GM12873 (cell line): ENCODE results near the gene TWIST2.
A peak's percentile ranks its signal among the peaks of the same experiment; 100 is the strongest.

ENCODE experiments used
- TF ChIP-seq, protein P1 (sequence below): IDR thresholded peaks from 2 replicates; pipeline ENCODE4 v1.5.1; 2012; ENCODE audit warnings: low read depth, mild to moderate bottlenecking, moderate library complexity, low read length, control low read depth; ENCODE audit not compliant: insufficient read depth; ENCODE audit errors: missing control alignments

The TWIST2 gene

DNA sequence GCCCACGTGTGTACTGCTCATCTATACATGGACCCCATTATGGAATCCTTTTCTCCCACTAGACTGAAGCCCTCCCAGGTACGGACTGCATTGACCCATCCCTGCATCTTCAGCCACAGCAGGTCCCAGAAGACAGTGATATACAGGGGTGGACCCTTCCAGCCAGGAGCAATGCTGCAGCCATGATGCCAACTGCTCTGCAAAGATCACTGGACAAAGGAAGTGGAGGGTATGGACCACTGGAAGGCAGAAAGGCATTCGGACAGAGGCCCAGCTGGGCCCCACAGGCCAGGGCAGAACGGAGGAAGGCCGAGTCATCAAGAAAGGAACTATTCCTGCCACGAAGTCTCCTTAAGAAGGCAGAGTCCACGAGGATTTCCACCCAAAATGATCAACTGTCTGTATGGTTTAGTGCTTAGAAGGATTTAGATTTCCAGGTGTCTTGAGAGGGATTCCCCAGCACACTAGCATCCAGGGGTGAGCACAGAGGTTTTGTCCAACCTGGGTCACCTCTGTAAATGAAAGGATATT, 93.4 kb downstream of the TWIST2 start:
- TF ChIP-seq, protein P1, sequence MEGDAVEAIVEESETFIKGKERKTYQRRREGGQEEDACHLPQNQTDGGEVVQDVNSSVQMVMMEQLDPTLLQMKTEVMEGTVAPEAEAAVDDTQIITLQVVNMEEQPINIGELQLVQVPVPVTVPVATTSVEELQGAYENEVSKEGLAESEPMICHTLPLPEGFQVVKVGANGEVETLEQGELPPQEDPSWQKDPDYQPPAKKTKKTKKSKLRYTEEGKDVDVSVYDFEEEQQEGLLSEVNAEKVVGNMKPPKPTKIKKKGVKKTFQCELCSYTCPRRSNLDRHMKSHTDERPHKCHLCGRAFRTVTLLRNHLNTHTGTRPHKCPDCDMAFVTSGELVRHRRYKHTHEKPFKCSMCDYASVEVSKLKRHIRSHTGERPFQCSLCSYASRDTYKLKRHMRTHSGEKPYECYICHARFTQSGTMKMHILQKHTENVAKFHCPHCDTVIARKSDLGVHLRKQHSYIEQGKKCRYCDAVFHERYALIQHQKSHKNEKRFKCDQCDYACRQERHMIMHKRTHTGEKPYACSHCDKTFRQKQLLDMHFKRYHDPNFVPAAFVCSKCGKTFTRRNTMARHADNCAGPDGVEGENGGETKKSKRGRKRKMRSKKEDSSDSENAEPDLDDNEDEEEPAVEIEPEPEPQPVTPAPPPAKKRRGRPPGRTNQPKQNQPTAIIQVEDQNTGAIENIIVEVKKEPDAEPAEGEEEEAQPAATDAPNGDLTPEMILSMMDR, result no peak

DNA sequence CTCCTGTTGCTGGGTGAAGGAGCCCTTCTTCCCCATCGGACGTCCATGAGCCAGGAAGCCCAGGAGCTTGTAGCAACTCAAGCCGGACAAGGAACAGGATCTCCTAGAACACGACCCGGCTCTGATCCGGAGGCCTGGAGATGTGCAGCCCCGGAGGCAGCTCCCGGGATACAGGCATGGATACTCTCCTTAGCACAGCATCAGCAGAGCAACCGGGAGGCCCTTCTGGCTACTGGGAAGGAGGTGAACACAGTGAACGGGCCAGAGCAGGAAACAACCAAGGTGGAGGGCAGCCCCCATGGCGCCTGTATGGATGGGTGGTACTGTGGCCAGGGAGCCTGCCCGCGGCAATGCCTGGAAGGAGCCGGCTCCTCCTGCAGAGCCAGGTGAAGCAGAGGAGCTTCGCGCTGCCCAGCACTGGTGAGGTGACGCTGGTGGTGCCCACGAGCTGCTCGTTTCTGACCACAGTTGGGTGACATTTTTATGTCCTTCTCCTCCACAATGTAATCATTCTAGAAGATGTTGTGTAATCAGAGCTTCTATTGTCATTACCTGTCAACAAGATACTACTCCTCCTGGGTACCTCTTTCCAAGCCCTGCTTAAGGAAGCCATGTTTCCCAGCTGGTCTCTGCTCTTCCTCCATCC, 94.3 kb downstream of the TWIST2 start:
- TF ChIP-seq, protein P1, result no peak

DNA sequence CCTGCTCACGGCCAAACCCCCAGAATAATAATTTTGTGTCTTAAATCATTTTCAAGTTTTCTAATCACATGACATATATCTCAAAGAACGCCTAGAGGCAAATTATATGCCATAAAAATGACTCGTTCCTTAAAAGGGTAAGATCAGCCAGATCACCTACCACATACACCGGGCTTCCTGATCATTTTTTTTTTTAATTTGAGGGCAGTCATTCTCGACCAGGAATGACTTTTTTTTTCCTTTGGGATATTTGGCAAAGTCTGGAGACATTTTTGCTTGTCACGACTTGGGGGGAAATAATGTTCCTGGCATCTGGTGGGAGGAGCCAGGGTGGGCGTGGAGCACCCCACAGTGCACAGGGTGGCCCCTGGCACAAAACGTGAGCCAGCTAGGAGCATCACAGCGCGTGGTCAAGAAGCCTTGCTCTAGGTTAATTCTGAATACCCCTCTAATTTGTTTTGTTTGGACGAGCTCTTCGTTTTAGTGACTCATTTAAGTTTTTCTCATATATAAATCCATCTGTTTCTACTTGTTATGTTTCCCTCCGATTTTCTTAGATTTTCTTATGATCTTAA, 94.9 kb downstream of the TWIST2 start:
- TF ChIP-seq, protein P1, result no peak

DNA sequence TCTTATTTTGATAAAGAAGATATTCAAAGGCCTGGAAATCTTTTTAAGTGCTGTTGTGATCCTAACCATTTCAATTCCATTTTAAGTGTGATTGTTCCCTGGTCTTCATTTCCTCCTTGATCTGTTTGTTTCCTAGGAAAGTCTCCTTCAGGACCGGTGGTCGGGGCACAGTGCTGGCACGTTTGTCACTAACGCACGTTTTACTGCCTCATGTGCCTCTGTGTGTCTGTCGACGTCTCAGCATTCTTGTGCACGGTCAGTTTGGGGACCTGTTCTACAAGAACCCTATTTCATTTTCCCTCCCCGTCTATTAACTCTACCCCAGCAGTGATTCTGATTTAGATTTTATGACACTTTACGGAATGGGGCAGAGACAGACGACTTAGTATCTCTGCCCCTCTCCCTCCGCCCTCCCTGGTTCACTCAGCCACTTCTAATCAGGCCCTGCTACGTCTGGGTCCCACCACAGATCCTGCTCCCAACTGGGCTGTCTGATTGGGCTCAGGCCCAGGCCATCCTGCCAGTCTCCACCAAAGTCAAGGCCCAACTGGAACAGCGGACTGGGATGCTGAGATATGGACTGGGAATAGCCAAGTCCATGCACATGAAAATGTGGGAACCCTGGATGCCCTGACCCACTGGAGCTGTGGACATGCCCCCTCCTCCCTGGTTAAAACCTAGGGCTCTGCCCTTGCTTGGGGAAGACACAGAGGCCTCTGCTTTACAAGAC, 95.6 kb downstream of the TWIST2 start:
- TF ChIP-seq, protein P1, result no peak

DNA sequence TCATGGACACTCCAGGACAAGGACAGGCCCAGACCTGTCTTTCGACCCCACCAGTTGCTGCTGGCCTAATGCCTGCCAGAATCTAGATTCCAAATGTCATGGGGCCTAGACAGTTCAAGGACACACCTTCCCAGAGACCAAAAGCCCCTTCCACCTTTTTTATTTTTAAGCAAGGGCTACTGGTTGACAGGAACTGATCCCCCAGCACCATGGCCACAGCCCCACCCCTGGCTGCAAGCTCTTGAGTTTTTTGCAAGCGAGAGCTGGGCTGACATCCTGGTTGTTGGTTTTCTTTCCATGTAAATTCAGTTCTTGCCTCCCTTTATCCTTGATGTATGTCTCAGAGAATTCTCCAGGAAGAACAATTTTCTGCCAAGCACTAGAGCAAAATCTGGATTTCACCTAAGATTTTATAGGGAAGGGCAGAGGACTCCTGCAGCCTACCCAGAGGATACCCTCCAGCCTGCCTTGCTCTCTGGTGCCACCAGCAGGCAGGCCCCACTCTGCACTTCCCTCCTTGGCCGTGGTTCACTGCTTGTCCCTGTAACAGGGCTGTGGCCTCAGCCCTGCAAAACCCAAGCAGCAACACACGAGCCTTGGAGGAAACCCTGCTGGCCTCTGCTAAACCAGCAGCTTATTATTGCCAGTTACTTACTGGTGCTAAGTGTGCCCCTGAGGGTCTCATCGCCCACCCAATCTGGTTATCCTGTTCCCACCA, 97.7 kb downstream of the TWIST2 start:
- TF ChIP-seq, protein P1, result peak; percentile 56

DNA sequence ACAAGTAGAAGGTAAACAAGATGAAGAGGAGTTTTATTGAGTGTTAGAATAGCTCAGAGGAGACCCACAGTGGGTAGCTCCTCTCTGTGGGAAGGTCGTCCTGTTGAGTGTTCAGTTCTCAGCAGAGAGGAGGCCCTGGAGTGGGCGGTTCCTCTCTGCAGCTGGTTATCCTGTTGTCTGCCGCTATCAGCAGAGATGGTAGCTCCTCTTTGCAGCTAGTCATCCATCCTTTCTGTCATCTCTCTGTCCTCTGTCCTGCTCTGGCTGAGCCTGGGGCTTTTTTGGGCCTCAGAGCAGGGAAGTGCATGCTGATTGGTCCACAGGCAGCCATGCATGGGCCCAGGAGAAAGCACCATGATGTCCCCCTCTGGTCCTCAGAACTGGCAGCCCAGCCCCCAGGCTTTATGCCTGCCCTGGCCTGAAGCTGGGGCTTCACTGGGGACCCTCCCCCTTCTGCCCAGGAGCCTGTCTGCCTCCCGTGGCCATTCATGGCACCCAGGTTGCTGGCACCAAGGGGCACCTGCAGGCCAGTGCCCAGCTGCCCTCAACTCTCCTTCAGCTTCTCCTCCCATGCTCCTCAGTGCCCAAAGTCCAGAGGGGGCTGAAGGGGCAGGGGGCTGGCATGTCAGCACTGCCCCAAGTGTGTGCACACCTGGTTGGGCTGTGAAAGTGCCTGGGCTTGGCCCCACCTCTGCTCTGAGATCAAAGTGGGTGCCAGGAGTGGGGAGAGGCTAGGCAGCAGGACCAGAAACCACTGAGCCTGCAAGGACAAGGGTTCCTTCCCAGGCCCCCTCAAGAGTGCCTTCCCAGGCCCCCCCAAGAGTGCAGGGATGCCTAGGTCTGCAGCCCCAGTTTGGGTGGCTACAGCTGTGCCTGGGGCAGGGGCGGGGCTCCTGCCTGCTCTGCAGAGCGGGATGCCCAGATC, 98.7 kb downstream of the TWIST2 start:
- TF ChIP-seq, protein P1, result no peak
